ENCODE results near the gene NDRG4.

GRCh38 chr16:58455750-58456149, 44.2 kb upstream of the NDRG4 start:
- TF ChIP-seq EZH2phosphoT487 (IDR thresholded peaks at IDR 0.05; ENCODE audit: borderline replicate concordance, low read length) (no peak), CTCF (IDR thresholded peaks at IDR 0.05; ENCODE audit: low read depth, low read length, poor library complexity, severe bottlenecking) (no peak)

Measured in DOHH2 (cell line).